Tibial nerve (tissue), 4 donors: Measurements from ENCODE around the gene EPHA10. TPM values are rescaled to one million over a fixed set of nuclear protein-coding genes. Genes with fewer than 3 reads are reported as not detected.
A peak's percentile ranks its signal among the peaks of the same experiment; 100 is the strongest.

Source experiments
- DNase-seq, 2 donors: peaks; one replicate each; pipeline ENCODE4 v3.0.0-alpha.2; 2019; ENCODE audit warnings: low spot score in 2 of 2
- H3K27ac ChIP-seq, 4 donors: fragments of 200-600 bp; sonication (generic) in 3 of 4; one replicate each; pipeline ENCODE4 v1.5.1; 2017 to 2019; ENCODE audit warnings: mild to moderate bottlenecking in 1 of 4
- H3K27me3 ChIP-seq, 2 donors: fragments of 200-600 bp; sonication (generic) in 1 of 2; one replicate each; pipeline versions ENCODE4 v1.5.1 to v1.6.0; 2017 to 2019
- H3K36me3 ChIP-seq, 3 donors: fragments of 200-600 bp; sonication (generic); one replicate each; pipeline ENCODE4 v1.5.1; 2018 to 2019
- H3K4me1 ChIP-seq, 4 donors: fragments of 200-600 bp; sonication (generic) in 3 of 4; one replicate each; pipeline ENCODE4 v1.5.1; 2017 to 2019
- H3K4me3 ChIP-seq, 4 donors: fragments of 200-600 bp; sonication (generic) in 3 of 4; one replicate each; pipeline ENCODE4 v1.5.1; 2017 to 2019; ENCODE audit warnings: mild to moderate bottlenecking in 1 of 4, moderate library complexity in 1 of 4
- H3K9me3 ChIP-seq, 4 donors: fragments of 200-600 bp; sonication (generic) in 3 of 4; one replicate each; pipeline ENCODE4 v1.5.1; 2017 to 2019
- EP300 ChIP-seq, 2 donors: sonication (generic); formaldehyde crosslinking; IDR thresholded peaks; one replicate each; pipeline ENCODE4 v1.6.1; 2017; ENCODE audit warnings: antibody characterized with exemption in 2 of 2, mild to moderate bottlenecking in 1 of 2
- POLR2A ChIP-seq, 2 donors: fragments of 450-650 bp; IDR thresholded peaks; one replicate each; pipeline ENCODE4 v1.6.1; 2017; ENCODE audit warnings: antibody characterized with exemption in 2 of 2, mild to moderate bottlenecking in 2 of 2, moderate library complexity in 2 of 2
- WGBS, 2 donors: methylation state at CpG; one replicate each; pipeline ENCODE4 v1.1.5; 2018; 5-methylcytosine and 5-hydroxymethylcytosine counted together
- total RNA-seq, 4 donors: library from RNA; depleted of rRNA; stranded (reverse); fragments of >200 nt; gene quantifications; one replicate each; pipeline ENCODE4 v1.1.0, GENCODE V29; 2016
- TF ChIP-seq, protein P1 (sequence below), 5 experiments: fragments of 200-600 bp in 3 of 5; fragments of 450-650 bp in 2 of 5; sonication (generic) in 3 of 5; IDR thresholded peaks; one replicate each; pipeline ENCODE4 v1.5.1; 2016 to 2019; ENCODE audit warnings: antibody characterized with exemption in 5 of 5, mild to moderate bottlenecking in 3 of 5, moderate library complexity in 2 of 5

Gene EPHA10
- total RNA-seq, 4 donors from 2014 or later: under 0.01 to 0.30 (median 0.21) TPM; not detected in 1

DNA sequence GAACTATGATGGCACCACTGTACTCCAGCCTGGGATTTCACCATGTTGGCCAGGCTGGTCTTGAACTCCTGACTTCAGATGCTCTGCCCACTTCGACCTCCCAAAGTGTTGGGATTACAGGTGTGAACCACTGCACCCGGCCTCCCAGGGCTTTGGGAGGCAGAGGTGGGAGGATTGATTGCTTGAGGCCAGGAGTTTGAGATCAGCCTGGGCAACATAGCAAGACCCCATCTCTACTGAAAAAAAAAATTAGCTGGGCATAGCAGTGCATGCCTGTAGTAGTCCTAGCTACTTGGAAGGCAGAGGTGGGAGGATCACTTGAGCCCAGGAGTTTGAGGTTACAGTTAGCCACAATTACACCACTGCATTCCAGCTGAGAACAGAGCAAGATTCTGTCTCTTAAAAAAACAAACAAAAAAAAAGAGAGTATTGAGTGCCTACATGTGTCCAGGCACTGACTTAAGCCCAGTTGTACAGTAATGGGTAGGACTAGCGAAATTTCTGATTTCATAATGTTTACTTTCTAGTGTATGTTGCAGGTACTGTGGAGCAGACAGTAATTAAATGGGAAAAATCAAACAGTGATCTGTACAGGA, 32.9 kb upstream of the EPHA10 start:
- 88 to 89% methylated on average over 3 of the region's 3 CpGs for WGBS, 2 donors
- DNase-seq: no peak
- H3K4me3 ChIP-seq: no peak overlapping the region
- peaks cover 0 to 26% (median 15%) of the 10 kb centered on the region in 4 donors for H3K4me1 ChIP-seq
- TF ChIP-seq POLR2A (IDR thresholded peaks at IDR 0.05): no peak
- TF ChIP-seq EP300 (IDR thresholded peaks at IDR 0.05): no peak
- TF ChIP-seq, protein P1, sequence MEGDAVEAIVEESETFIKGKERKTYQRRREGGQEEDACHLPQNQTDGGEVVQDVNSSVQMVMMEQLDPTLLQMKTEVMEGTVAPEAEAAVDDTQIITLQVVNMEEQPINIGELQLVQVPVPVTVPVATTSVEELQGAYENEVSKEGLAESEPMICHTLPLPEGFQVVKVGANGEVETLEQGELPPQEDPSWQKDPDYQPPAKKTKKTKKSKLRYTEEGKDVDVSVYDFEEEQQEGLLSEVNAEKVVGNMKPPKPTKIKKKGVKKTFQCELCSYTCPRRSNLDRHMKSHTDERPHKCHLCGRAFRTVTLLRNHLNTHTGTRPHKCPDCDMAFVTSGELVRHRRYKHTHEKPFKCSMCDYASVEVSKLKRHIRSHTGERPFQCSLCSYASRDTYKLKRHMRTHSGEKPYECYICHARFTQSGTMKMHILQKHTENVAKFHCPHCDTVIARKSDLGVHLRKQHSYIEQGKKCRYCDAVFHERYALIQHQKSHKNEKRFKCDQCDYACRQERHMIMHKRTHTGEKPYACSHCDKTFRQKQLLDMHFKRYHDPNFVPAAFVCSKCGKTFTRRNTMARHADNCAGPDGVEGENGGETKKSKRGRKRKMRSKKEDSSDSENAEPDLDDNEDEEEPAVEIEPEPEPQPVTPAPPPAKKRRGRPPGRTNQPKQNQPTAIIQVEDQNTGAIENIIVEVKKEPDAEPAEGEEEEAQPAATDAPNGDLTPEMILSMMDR (IDR thresholded peaks at IDR 0.05): no peak
- H3K27ac ChIP-seq: no peak overlapping the region
- H3K9me3 ChIP-seq: no peaks in the 10 kb centered on the region
- H3K36me3 ChIP-seq: peaks cover 0 to 59% (median 0%) of the 10 kb centered on the region in 3 donors
- H3K27me3 ChIP-seq: peaks cover 0 to 2% of the 10 kb centered on the region in 2 donors

DNA sequence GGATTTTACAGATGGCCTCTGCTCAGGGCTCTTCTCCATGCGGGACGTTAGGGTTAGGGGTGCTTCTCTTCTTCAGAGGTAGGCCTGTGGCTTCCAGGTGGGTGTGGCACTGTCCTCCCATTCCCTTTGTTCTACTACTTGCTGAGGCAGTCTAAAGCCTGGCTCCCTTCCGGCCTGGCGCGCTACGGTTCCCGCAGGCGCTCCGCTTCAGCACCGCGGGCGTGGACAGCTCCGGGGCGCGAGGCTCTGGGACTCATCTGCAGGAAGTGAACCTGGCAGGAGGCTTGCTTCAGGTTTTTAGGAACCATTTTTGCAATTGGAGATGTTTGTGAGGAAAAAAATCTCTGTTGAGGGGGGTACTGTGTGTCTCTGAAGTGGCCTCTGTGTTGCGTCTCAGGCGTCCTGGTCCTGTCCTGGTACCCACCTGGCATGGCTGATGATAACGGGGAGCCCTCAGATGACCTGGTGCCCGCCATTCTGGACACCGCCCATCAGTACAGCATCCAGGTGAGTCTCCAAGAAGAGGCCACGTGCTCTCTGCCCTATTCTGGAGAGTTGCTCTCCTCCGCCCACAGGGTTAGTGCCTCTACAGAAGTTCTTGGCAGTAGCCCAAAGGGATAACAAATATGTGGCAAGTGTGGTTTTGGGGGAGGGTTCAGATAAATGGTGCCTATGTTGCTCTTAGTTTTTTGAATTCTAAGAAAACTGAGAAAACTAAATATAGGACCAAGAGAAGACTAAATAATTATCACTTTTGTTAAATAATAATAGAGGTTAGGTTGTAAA, 30.6 kb upstream of the EPHA10 start:
- no peak overlapping the region for H3K27ac ChIP-seq
- no peaks in the 10 kb centered on the region for H3K9me3 ChIP-seq
- peaks cover 0 to 27% (median 15%) of the 10 kb centered on the region in 4 donors for H3K4me1 ChIP-seq
- H3K36me3 ChIP-seq: peaks cover 0 to 36% (median 0%) of the 10 kb centered on the region in 3 donors
- peak overlapping the region in 1 of 4 donors; percentile 65 for H3K4me3 ChIP-seq
- TF ChIP-seq EP300 (IDR thresholded peaks at IDR 0.05): peak in 1 of 2 donors; percentile 17
- TF ChIP-seq POLR2A (IDR thresholded peaks at IDR 0.05): no peak
- peak in 1 of 2 donors; percentile 29 for DNase-seq
- peaks cover 0 to 12% of the 10 kb centered on the region in 2 donors for H3K27me3 ChIP-seq
- 25 to 27% methylated on average over 20 to 21 of the region's 22 CpGs for WGBS, 2 donors

DNA sequence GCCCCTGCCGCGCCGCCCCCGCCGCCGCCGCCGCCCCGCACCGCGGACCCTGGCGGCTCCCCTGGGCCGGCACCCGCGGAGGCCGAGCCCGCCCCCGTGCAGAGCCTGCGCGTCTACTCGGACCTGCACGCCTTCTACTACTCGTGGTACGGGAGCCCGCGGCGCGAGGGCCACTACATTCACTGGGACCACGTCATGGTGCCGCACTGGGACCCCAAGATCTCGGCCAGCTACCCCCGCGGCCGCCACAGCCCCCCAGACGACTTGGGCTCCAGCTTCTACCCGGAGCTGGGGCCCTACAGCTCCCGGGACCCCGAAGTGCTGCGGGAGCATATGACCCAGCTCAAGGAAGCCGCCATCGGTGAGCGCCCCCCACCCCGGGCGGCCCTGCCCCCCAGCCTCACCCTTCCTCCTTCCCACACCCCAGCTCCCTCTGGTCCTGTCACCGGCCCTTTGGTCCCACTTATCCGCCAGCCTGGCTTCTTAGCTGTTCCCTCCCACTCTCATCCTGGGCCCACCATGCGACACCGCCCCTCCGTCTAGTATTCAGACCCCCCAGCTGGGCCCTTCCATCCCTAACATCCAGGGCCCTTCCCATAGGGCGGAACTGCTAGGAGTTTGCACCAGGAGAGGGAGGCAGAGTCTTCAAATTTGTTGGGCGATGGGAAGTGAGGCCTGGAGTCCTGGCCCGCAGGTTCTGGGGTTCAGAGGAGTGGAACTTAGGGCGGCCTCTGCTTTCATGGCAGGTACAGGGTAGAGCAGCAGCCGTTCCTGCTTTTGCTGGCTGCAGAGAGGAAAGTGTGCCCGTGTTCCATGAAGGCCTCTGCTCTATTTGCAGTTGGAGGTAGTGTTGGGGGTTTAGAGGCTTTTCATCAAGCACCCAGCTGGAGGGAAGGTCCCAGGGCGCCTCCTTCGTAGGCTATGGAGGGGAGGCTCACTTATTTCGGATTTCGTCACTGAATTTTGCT, 29.7 kb upstream of the EPHA10 start:
- WGBS, 2 donors: 19 to 20% methylated on average over 18 to 28 of the region's 59 CpGs
- H3K4me3 ChIP-seq: peak overlapping the region; percentile 19 to 65 (median 42)
- H3K36me3 ChIP-seq: peaks cover 0 to 27% (median 0%) of the 10 kb centered on the region in 3 donors
- peaks cover 0 to 12% of the 10 kb centered on the region in 2 donors for H3K27me3 ChIP-seq
- no peaks in the 10 kb centered on the region for H3K9me3 ChIP-seq
- TF ChIP-seq, protein P1 (IDR thresholded peaks at IDR 0.05): no peak
- TF ChIP-seq EP300 (IDR thresholded peaks at IDR 0.05) (no peak), POLR2A (IDR thresholded peaks at IDR 0.05) (no peak)
- peaks cover 0 to 27% (median 15%) of the 10 kb centered on the region in 4 donors for H3K4me1 ChIP-seq
- H3K27ac ChIP-seq: no peak overlapping the region
- no peak for DNase-seq

DNA sequence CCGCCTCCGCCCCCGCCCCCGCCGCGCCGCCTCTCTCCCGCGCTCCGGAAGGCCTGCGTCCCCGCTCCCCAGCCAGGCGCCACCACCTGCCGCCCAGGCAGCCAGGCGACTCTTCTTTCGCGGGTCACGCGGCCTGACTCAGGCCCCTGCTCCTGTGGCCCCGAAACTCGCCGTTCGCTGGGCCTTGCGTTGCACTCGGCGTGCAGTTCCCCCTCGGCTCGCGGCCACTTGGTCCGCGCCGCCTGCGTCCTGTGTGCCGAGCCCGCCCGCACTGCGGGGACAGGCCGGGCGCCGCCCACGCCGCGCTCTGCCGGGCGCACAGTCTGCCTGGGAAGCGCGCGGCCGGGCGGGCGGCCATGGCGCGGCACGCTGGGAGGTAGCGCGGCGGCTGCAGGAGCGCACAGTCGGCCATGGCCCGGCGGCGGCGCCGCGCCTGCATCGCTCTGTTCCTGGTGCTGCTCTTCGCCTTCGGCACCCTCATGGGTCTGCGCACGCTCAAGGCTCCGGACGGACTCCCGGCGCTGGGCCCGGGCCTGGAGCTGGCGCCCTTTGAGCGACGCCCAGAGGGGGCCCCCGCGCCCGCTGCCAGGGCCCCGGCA, 29.0 kb upstream of the EPHA10 start, which contains the start of gene MANEAL:
Gene MANEAL (plus strand): TSS at position 75 of the 599 bp plus-strand sequence. CDS start 336 bp downstream, at position 411.
- Histone ChIP-seq H3K36me3 (peaks cover 0 to 20% (median 0%) of the 10 kb centered on the region in 3 donors), H3K27me3 (peaks cover 0 to 15% of the 10 kb centered on the region in 2 donors), H3K9me3 (no peaks in the 10 kb centered on the region), H3K4me3 (peak within 1 kb of the TSS; percentile 29 to 65 (median 52)), H3K27ac (no peak within 1 kb of the TSS), H3K4me1 (peaks cover 0 to 27% (median 15%) of the 10 kb centered on the region in 4 donors)
- no peak for TF ChIP-seq EP300 (IDR thresholded peaks at IDR 0.05)
- TF ChIP-seq POLR2A (IDR thresholded peaks at IDR 0.05): no peak
- TF ChIP-seq, protein P1 (IDR thresholded peaks at IDR 0.05): no peak
- no peak for DNase-seq
- WGBS, 2 donors: 0% methylated on average over 46 of the region's 82 CpGs; no CpG with 5 or more reads in 1 of the 2 donors
